HG02970 (cell line): Measurements from ENCODE around the gene ZNF732.
A peak's percentile ranks its signal among the peaks of the same experiment; 100 is the strongest.
"Not testable (repeated sequence)": the region's sequence is repeated elsewhere in the genome, so short reads cannot be mapped to it uniquely, and the experiment has no call there.

Experiments used
- ATAC-seq: cut with Tn5 transposase; IDR thresholded peaks from one replicate; pipeline ENCODE4 v1.9.1; 2021; ENCODE audit warnings: mild to moderate bottlenecking, moderate library complexity, moderate number of reproducible peaks; ENCODE audit not compliant: unreplicated experiment, low FRiP score

ZNF732 gene

DNA sequence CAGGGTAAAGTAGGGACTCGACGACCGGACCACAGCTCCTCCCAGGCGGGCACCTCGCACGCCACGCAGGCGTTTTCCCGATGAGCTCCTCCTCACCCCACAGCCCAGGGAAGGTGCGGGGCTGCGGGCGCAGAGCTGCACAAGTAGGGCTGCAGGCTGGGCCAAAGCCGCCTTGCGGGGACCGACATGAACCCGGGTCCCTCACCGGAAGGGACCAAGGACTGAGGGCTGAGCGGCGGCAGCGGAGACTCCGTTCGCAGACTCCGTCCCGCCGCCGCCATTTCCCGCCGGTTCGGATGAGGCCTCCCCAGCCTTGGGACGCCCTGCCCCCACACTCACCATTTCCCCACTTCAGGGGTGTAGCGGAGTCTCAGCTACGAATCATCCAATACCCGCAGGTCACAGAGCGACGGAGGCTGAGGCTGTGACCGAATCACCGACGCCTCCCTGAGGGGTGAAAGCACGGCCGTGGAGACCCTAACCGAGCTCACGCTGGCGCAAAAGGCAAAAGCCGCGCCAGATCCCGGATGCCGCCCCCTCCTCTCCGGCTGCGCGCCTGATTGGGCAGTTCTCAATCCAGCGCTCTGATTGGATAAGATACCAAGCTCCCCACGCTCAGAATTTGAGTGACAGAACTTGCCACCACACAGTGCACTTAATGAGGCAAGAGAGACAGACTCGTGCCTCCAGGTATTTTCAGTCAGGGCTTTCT, at the start of gene ZNF732:
Gene ZNF732, minus strand, starts transcription at position 506 of the 712 bp plus-strand sequence. Its CDS starts 164 bp downstream, at position 342.
- no peak for ATAC-seq

DNA sequence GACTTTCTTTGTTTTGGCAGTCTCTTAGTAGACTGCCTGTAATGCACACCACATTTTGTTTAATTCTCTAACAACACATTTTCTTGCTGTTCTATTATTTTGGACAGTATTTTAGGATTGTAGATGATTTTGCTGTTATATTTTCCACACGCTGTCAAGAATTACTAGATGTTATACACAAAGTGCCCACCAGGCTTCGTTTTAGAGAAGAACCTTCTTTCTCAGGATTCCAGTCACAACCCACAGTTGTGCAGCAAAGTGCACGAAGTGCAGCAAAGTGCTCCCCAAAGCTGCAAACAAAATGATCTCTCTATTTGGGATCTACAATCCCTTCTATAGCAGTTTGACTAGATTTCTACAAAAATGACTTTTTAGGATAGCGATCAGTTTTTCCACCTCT, 34.7 kb upstream of the ZNF732 start:
- no peak for ATAC-seq

DNA sequence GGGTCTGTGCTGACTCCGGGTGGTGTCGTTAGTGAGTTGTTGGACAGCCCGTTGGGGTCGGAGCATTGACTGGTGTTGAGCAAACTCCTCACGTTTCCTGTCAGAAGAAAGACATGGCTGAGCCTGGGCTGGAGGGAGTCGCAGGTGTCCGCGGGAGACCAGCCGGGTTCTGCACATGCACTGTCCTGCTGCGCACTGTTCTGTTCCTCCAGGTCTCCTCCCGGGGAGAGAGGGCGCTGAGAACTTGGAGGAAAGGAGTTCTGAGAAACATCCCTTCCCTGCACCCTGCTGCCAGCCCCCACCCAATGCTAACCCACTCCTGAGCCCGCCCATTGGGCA, 33.5 kb upstream of the ZNF732 start:
- no peak for ATAC-seq

DNA sequence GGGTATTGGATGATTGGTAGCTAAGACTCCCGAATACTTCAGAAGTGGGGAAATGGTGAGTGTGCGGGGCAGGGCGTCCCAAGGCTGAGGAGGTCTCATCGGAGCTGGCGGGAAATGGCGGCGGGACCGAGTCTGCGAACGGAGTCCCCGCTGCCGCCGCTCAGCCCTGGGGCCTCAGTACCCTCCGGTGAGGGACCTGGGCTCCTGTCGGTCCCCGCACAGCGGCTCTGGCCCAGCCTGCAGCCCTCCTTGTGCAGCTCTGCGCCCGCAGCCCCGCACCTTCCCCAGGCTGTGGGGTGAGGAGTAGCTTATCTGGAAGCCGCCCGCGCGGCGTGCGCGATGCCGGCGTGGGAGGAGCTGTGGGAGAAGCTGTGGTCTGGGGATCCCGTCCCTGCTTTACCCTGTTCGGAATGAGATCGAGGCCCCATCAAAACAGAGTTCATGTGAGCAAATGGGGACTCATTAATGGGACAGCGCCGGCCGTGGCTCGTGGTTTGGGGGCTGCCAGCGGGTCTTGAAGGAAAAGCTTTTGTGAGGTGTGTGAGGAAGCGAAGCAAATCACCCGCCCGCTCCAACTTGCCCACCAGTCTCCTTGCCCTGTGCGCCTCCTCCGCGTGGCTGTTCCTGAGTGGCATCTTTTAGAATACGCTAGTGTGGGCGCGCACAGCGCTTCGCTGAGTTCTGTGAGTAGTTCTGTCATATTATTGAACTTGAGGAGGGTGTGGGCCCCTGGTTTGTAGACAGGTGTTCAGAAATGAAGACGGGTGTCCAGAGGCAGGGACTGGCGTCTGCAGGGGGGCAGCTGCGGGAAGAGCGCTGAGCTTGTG, 32.9 kb upstream of the ZNF732 start:
- peak; percentile 14 for ATAC-seq

DNA sequence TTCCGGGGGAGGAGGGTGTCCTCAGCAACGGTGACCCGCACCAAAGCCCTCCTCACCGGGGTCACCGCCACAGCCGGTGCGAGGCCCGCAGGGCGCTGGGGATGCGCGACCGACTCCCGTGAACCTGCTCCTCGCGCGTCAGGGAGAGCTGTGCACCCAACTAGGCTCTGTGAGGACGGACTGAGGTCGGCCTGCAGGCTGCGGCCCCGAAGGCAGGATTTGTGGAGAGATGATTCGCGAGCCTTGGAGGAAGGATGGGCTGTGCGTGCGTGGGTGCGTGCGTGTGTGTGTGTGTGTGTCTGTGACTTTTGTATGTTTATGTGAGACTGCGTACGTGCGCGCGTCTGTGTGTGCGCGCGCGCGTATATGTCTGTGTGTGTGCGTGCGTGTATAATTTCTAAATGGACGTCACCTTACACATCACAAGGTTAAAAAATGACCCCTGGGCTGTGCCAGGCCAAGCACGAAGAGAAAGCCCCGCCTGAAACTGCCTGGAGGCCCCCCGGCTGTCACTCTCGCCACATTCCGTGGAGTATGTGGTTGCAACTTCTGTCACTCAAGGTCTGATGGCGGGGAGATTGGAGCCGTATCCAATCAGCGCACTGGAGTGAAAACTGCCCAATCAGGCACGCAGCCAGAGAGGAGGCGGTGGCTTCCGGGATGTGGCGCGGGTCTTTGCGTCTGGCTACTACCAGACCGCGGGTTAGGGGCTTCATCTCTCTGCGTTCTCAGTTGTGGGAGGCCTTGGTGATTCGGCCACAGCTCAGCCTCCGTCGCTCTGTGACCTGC, 32.1 kb upstream of the ZNF732 start, which contains the start of gene ZNF141:
Gene ZNF141, plus strand, starts transcription at position 672 of the 789 bp plus-strand sequence. CDS start 170 bp downstream, outside the sequence.
- ATAC-seq = peak; percentile 95

DNA sequence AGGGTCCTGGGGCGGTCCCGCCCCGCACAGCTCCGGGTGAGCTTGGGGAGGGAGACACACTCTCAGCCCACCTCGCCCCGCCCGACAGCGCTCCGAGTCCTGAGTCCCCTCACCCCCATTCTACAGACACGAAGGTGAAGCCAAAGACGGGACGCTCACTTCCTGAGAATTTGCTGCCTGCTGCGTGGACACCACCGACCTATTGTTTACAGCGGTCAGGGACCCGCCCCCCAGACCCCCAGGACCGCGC, 31.5 kb upstream of the ZNF732 start:
- no peak for ATAC-seq

DNA sequence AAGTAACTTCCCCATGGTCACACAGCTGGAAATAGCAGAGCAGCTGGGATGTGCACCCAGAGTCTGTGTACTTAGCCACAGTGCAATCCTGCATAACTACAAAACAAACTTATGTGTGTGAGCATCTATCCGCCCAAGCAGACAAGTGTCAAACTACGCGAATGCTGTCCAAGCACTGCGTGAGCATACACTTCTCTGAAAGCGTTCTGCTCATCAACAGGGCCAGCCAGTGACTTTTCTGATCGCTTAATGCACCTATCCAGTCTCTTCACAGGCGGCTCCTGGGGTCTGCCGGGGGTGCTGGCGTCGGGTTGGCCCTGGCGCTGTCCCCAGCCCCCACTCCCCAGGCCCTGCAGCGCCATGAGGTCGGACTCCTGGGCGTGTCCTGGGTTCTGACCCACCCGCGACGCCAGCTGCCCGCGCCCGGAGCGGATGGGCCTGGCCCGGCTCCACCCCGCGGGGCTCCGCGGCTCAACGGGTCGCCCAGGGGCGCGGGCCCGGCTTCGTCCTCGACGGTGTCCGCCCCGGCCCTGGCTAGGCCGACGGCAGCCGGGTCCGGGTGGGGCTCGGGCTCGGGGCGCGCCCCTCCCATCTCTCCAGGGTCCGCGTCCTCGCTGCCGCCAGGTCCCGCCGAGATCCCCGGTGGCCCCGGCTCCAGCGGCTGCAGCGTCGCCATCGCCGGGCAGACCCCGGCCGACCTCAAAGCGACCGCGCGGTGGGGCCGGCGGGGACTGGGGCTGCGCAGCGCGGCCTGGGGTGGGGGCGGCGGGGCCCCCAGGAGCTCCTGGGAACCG, 31.0 kb upstream of the ZNF732 start:
- no peak for ATAC-seq

DNA sequence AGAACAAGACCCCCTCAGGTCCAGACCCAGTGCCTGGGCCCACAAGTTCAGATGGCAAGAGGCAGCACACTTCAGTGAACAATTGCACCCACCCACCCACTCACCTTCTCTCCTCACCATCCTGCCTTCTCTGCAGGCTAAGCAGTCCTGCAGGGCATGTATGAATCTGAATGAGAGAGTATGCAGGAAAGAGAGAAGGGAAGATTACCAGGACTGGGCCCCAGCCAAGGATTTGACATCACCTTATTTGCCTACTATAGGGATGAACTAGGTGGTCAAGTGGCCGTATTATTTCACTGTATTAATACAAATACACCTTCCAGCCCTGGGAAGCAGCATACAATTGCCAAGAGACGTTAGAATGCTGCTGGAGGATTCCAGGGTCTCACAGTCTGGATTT, 30.2 kb upstream of the ZNF732 start:
- ATAC-seq = no peak

DNA sequence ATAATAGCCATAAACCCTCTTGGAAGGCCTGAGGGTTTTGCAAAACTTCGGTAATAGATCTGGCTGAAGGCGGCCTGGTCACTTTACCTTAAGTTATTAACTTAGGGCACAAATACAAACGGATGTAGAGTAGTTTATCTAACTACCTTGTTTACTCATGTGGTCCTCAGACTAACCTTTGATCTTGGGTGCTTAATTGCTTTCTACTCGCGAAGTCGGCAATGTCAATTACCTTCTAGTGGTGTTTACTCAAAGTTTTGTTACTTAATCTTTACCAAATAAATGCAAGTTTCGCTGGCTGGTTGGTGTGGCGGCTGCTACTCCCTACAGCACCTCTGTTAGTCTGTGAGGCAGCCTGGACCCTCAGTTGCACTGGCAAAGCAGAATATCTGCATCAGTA, 23.5 kb upstream of the ZNF732 start:
- no peak for ATAC-seq

DNA sequence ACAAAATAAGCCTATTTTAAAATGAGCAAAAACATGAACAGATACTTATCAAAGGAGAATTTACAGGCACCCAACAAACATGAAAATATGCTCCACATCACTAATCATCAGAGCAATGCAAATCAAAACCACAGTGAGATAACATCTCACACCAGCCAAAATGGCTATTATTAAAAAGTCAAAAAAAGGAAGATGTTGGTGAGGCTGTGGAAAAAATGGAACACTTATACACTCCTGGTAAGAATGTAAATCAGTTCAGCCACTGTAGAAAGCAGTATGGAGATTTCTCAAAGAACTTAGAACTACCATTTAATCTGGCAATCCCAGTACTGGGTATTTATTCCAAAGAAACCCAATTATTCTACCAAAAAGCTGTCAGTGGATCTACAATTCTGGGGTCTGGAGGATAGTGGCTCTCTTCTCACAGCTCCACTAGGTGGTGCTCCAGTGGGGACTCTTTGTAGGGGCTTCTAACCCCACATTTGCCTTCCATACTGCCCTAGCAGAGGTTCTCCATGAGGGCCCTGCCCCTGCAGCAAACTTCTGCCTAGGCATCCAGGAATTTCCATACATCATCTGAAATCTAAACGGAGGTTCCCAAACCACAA, 9.1 kb upstream of the ZNF732 start:
- no peak for ATAC-seq

DNA sequence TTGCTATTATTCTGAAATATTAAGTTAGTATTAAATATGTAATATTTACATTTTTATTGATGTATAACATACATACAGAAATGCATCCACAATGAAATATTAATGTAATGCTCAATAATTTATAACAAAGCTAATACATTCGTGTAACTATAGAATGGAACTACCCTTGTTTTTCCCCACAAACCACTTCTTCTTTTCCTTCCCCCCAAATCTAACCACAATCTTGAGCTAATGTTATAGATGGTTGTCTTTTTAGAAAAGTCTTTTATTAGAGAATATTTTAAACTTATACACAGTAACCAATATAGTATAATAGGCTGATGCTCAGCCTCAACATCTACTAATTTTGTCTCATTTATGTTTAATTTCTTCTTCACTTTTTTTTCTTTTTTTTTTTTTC, 4.5 kb upstream of the ZNF732 start:
- ATAC-seq = no peak

DNA sequence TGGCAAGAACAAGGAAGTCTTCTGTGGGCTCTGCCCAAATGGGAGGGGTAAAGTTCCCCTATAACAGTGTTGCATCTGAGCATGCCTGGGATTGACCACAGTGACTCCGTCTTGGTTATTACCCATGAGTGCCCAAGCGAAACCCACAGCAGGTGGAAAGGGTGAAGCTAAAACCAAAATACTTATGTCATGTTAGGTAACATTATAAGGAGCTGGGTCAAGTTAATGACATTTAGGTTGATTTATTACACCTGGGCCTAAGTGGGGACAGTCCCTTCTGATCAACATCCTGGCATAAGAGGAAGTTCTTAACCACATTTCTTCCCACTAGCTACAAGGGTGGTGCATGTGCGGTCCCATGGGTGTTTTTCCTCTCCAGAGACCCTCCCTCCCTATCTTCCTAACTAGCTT, 1.3 kb upstream of the ZNF732 start:
- no peak for ATAC-seq

DNA sequence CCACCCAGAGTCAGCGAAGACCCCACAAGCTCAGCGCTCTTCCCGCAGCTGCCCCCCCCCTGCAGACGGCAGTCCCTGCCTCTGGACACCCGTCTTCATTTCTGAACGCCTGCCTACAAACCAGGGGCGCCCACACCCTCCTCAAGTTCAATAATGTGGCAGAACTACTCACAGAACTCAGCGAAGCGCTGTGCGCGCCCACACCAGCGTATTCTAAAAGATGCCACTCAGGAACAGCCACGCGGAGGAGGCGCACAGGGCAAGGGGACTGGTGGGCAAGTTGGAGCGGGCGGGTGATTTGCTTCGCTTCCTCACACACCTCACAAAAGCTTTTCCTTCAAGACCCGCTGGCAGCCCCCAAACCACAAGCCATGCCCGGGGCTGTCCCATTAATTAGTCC, 758 bp downstream of the ZNF732 start:
- ATAC-seq = not testable (repeated sequence)

DNA sequence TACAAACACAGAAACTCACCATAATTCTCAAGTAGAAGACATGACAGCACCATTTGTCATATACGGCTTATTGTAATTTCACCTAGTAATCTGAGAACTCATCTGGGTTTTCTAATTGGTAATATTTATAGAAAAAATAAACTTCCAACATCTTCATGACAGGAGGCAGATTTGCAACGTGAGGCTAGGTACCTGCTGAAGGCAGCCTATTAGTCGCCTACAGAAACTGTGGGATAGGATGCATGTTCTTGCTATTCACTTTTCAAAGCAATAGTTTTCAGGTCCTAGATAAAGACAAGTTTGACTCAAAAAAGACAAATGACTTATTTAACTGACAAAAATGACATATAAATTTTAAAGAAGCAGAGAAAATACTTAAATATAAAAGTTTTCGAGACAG, 2.9 kb downstream of the ZNF732 start:
- ATAC-seq = no peak

DNA sequence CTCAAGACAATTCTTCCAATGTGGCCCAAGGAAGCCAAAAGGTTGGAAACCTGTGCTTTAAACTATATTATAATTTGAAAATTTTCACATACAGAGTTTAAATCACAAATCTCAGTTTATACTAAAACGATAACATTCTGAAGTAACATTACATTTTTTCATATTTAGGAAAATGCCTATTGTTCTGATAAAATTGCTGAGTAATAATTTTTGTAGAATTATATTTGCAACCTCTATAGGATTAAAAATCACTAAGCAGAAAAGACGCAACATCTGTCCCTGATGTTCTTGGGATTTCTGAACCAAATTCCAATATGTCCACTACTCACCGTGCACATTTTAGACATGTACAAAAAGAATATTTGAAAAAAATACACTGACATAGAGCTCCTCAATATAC, 10.5 kb downstream of the ZNF732 start:
- ATAC-seq = no peak

DNA sequence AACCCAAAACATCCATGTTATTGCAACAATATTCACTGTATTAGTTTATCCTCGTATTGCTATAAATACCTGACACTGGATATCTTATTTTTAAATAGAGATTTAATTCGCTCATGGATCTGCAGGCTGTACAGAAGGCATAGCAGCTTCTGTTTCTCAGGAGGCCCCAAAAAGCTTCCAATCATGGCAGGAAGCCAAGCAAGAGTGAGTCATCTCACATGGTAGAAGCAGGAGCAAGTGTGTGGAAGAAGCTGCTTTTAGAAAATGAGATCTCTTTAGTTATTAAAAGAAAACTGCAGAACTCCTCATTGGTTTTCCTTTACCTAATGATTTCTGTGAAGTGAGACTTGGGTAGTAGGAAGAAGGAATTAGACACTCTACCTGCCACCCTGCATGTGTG, 16.4 kb downstream of the ZNF732 start:
- ATAC-seq = no peak

DNA sequence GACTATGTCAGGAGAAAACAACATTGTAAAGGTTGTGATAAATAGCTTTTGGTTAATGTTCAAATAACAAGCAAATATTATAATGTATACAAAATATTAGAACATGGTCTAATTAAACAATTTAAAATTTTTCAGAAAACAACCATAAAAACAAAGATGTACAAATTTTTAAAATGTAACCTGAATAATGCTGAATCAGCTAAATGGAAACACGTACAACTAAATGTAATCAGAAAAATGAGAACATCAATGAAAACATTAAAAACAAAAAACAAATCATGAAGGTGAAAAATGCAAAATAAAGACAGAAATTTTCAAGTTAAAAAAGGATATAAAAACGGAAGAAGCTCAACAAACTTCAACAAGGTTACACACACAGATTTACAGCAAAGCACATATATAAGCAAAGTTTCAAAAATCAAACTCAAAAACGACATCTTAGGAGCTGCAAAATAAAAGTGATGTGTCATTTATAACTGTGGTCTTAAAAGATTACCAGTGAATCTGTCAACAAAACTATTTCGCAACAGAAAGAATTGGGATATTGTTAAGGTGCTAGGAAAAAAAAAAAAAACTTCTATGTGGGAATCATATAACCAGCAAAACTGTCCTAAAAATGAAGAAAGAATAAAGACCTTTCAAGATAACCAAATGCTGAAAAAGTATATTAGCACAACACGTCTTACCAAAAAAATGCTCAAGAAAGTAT, 31.8 kb downstream of the ZNF732 start:
- ATAC-seq = no peak

DNA sequence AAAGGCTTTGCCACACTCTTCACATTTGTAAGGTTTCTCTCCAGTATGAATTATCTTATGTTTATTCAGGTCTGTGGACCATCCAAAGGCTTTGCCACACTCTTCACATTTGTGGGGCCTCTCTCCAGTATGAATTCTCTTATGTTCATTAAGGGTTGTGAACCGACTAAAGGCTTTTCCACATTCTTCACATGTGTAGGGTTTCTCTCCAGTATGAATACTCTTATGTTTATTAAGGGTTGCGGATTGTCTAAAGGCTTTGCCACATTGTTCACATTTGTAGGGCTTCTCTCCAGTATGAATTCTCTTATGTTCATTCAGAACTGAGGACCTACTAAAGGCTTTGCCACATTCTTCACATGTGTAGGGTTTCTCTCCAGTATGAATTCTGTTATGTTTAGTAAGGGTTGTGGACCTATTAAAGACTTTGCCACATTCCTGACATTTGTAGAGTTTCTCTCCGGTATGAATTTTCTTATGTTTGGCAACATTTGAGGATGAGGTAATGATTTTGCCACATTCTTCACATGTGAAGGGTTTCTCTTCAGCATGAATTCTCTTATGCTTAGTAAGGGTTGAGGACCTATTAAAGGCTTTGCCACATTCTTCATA, 33.7 kb downstream of the ZNF732 start:
- no peak for ATAC-seq

DNA sequence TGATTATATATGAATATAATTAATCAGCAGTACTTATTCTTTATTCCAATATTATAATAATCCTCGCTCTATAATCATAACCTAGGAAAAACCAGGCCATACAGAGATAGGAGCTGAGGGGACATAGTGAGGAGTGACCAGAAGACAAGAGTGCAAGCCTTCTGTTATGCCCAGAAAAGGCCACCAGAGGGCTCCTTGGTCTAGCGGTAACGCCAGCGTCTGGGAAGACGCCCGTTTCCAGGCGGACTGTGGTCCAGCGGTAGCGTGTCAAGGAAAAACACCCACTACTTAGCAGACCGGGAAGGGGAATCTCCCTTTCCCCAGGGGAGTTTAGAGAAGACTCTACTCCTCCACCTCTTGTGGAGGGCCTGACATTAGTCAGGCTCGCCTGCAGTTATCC, 46.0 kb downstream of the ZNF732 start:
- ATAC-seq = not testable (repeated sequence)
